ENCODE measurements around the gene SEZ6. TPM values are rescaled to one million over a fixed set of nuclear protein-coding genes. Genes with fewer than 3 reads are reported as not detected.
A peak's percentile ranks its signal among the peaks of the same experiment; 100 is the strongest.

Gene SEZ6
- not detected in 2 replicates for total RNA-seq
- long read RNA-seq, partial matches to known transcripts: 0 of 1 reads
- long read RNA-seq, other reads (novel, unspliced or antisense): 1 of 1 reads

GRCh38 chr17:29005936-29006511 is at the start of gene SEZ6:
TSS of gene SEZ6 (minus strand) at chr17:29006033. CDS start at chr17:29005869, 164 bp downstream.
- H3K9me3 Mint-ChIP-seq (ENCODE audit: unreplicated experiment): no peaks in the 10 kb centered on the region
- peak within 1 kb of the TSS; percentile 50 for H3K4me3 Mint-ChIP-seq (ENCODE audit: unreplicated experiment)
- peak; percentile 93 for DNase-seq (ENCODE audit: extremely low spot score, unreplicated experiment)
- H3K36me3 Mint-ChIP-seq (ENCODE audit: unreplicated experiment): no peaks in the 10 kb centered on the region
- peaks cover 61% of the 10 kb centered on the region for H3K27me3 Mint-ChIP-seq (ENCODE audit: unreplicated experiment)
- H3K27ac Mint-ChIP-seq (ENCODE audit: unreplicated experiment): no peak within 1 kb of the TSS
- no peak for TF ChIP-seq CTCF (IDR thresholded peaks at IDR 0.05)
- peaks cover 4% of the 10 kb centered on the region for H3K4me1 Mint-ChIP-seq (ENCODE audit: unreplicated experiment)

- Mint-ChIP-seq H3K27me3 (ENCODE audit: unreplicated experiment) (peaks cover 17% of the 10 kb centered on the region), H3K36me3 (ENCODE audit: unreplicated experiment) (no peaks in the 10 kb centered on the region), H3K9me3 (ENCODE audit: unreplicated experiment) (no peaks in the 10 kb centered on the region), H3K4me1 (ENCODE audit: unreplicated experiment) (peaks cover 3% of the 10 kb centered on the region), H3K4me3 (ENCODE audit: unreplicated experiment) (no peak overlapping the region), H3K27ac (ENCODE audit: unreplicated experiment) (no peak overlapping the region)
- no peak for DNase-seq (ENCODE audit: extremely low spot score, unreplicated experiment)
- no peak for TF ChIP-seq CTCF (IDR thresholded peaks at IDR 0.05)
Measured at GRCh38 chr17:29054835-29055234, 49.0 kb upstream of the SEZ6 start.

GRCh38 chr17:29051731-29052130 is 45.9 kb upstream of the SEZ6 start:
- Mint-ChIP-seq H3K27me3 (ENCODE audit: unreplicated experiment) (peaks cover 14% of the 10 kb centered on the region), H3K4me3 (ENCODE audit: unreplicated experiment) (no peak overlapping the region)

GRCh38 chr17:29051194-29051593 is 45.4 kb upstream of the SEZ6 start:
- Mint-ChIP-seq H3K4me3 (ENCODE audit: unreplicated experiment) (no peak overlapping the region), H3K27me3 (ENCODE audit: unreplicated experiment) (peaks cover 14% of the 10 kb centered on the region), H3K9me3 (ENCODE audit: unreplicated experiment) (no peaks in the 10 kb centered on the region), H3K36me3 (ENCODE audit: unreplicated experiment) (no peaks in the 10 kb centered on the region), H3K4me1 (ENCODE audit: unreplicated experiment) (peaks cover 21% of the 10 kb centered on the region), H3K27ac (ENCODE audit: unreplicated experiment) (no peak overlapping the region)
- no peak for TF ChIP-seq CTCF (IDR thresholded peaks at IDR 0.05)
- no peak for DNase-seq (ENCODE audit: extremely low spot score, unreplicated experiment)

More at GRCh38 chr17:29051731-29052130, 45.9 kb upstream of the SEZ6 start:
- Mint-ChIP-seq H3K36me3 (ENCODE audit: unreplicated experiment) (no peaks in the 10 kb centered on the region), H3K9me3 (ENCODE audit: unreplicated experiment) (no peaks in the 10 kb centered on the region), H3K4me1 (ENCODE audit: unreplicated experiment) (peaks cover 21% of the 10 kb centered on the region), H3K27ac (ENCODE audit: unreplicated experiment) (no peak overlapping the region)
- no peak for DNase-seq (ENCODE audit: extremely low spot score, unreplicated experiment)
- TF ChIP-seq CTCF (IDR thresholded peaks at IDR 0.05): no peak

GRCh38 chr17:29050176-29050575 is 44.3 kb upstream of the SEZ6 start:
- Mint-ChIP-seq H3K4me1 (ENCODE audit: unreplicated experiment) (peaks cover 21% of the 10 kb centered on the region), H3K27ac (ENCODE audit: unreplicated experiment) (no peak overlapping the region), H3K4me3 (ENCODE audit: unreplicated experiment) (no peak overlapping the region), H3K36me3 (ENCODE audit: unreplicated experiment) (no peaks in the 10 kb centered on the region), H3K27me3 (ENCODE audit: unreplicated experiment) (peaks cover 11% of the 10 kb centered on the region), H3K9me3 (ENCODE audit: unreplicated experiment) (no peaks in the 10 kb centered on the region)
- no peak for DNase-seq (ENCODE audit: extremely low spot score, unreplicated experiment)
- TF ChIP-seq CTCF (IDR thresholded peaks at IDR 0.05): no peak
